Activated naive CD8-positive, alpha-beta T cell (primary cell): Measurements from ENCODE around the gene ALDH1L2.
"Not testable (repeated sequence)": the region's sequence is repeated elsewhere in the genome, so short reads cannot be mapped to it uniquely, and the experiment has no call there.

Source experiments
- H3K27ac Mint-ChIP-seq: one replicate; pipeline ENCODE4 v1.8.0; 2021; ENCODE audit warnings: mixed read lengths
- H3K27me3 Mint-ChIP-seq: one replicate; pipeline ENCODE4 v1.8.0; 2021; ENCODE audit warnings: mixed read lengths
- H3K36me3 Mint-ChIP-seq: one replicate; pipeline ENCODE4 v1.8.0; 2021; ENCODE audit warnings: mixed read lengths
- H3K4me1 Mint-ChIP-seq: one replicate; pipeline ENCODE4 v1.8.0; 2021; ENCODE audit warnings: low read depth, mixed read lengths
- H3K4me3 Mint-ChIP-seq: one replicate; pipeline ENCODE4 v1.8.0; 2021; ENCODE audit warnings: mild to moderate bottlenecking, mixed read lengths
- H3K9me3 Mint-ChIP-seq: one replicate; pipeline ENCODE4 v1.8.0; 2021; ENCODE audit warnings: low read depth, mixed read lengths

ALDH1L2 gene

GRCh38 chr12:105095338-105095737 is 11.1 kb upstream of the ALDH1L2 start:
- not testable (repeated sequence) for H3K27me3 Mint-ChIP-seq, H3K27ac Mint-ChIP-seq, H3K9me3 Mint-ChIP-seq, H3K4me1 Mint-ChIP-seq, H3K4me3 Mint-ChIP-seq
- H3K36me3 Mint-ChIP-seq, result peaks cover 17% of the 10 kb centered on the region

DNA sequence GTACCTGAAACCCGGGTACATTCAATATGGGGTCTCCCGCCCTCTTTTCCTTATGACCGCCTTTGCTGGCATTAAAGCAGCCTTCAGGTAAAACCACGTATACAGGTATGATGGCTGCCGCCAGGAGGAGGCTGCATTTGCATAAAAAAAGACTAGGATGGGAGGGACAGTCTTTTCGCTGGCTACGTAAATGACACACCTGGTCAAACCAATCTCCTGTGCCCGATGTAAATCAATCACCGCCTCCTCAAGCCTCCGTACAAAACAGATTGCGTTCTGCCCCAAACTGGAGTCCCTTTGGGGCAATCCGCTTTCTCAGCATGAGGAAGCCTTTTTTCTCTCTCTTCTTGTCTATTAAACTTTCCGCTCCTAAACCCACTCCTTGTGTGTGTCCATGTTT is 8.1 kb upstream of the ALDH1L2 start:
- Mint-ChIP-seq H3K4me1 (no peaks in the 10 kb centered on the region), H3K27me3 (peaks cover 7% of the 10 kb centered on the region), H3K36me3 (peaks cover 12% of the 10 kb centered on the region), H3K27ac (no peak overlapping the region), H3K4me3 (no peak overlapping the region), H3K9me3 (peaks cover 6% of the 10 kb centered on the region)

- peaks cover 6% of the 10 kb centered on the region for H3K9me3 Mint-ChIP-seq
- H3K36me3 Mint-ChIP-seq, result peaks cover 10% of the 10 kb centered on the region
- no peaks in the 10 kb centered on the region for H3K4me1 Mint-ChIP-seq
- H3K4me3 Mint-ChIP-seq, result no peak overlapping the region
- H3K27ac Mint-ChIP-seq, result no peak overlapping the region
- peaks cover 7% of the 10 kb centered on the region for H3K27me3 Mint-ChIP-seq
Measured at GRCh38 chr12:105091476-105092206, 7.4 kb upstream of the ALDH1L2 start.

GRCh38 chr12:105090361-105090760 is 6.1 kb upstream of the ALDH1L2 start:
- Mint-ChIP-seq H3K27ac (no peak overlapping the region), H3K4me1 (peaks cover 2% of the 10 kb centered on the region), H3K36me3 (peaks cover 3% of the 10 kb centered on the region)

GRCh38 chr12:105089817-105090216 is 5.6 kb upstream of the ALDH1L2 start:
- H3K9me3 Mint-ChIP-seq, result no peaks in the 10 kb centered on the region
- H3K4me3 Mint-ChIP-seq, result no peak overlapping the region
- no peaks in the 10 kb centered on the region for H3K36me3 Mint-ChIP-seq
- H3K4me1 Mint-ChIP-seq, result peaks cover 3% of the 10 kb centered on the region
- H3K27me3 Mint-ChIP-seq, result peaks cover 11% of the 10 kb centered on the region
- no peak overlapping the region for H3K27ac Mint-ChIP-seq

More at GRCh38 chr12:105090361-105090760, 6.1 kb upstream of the ALDH1L2 start:
- peaks cover 10% of the 10 kb centered on the region for H3K27me3 Mint-ChIP-seq
- H3K4me3 Mint-ChIP-seq, result no peak overlapping the region
- H3K9me3 Mint-ChIP-seq, result peaks cover 3% of the 10 kb centered on the region

GRCh38 chr12:105085501-105085900 is 1.2 kb upstream of the ALDH1L2 start:
- H3K4me1 Mint-ChIP-seq, result peaks cover 10% of the 10 kb centered on the region
- H3K4me3 Mint-ChIP-seq, result peak overlapping the region; percentile 64
- peaks cover 23% of the 10 kb centered on the region for H3K27me3 Mint-ChIP-seq
- H3K9me3 Mint-ChIP-seq, result no peaks in the 10 kb centered on the region
- H3K36me3 Mint-ChIP-seq, result no peaks in the 10 kb centered on the region
- H3K27ac Mint-ChIP-seq, result no peak overlapping the region

- Mint-ChIP-seq H3K9me3 (no peaks in the 10 kb centered on the region), H3K4me1 (peaks cover 10% of the 10 kb centered on the region), H3K27ac (no peak overlapping the region), H3K27me3 (peaks cover 23% of the 10 kb centered on the region), H3K4me3 (peak overlapping the region; percentile 86), H3K36me3 (no peaks in the 10 kb centered on the region)
Measured at GRCh38 chr12:105083551-105084105, 630 bp downstream of the ALDH1L2 start.

GRCh38 chr12:105083031-105083430 is 1.2 kb downstream of the ALDH1L2 start:
- peaks cover 10% of the 10 kb centered on the region for H3K4me1 Mint-ChIP-seq
- H3K4me3 Mint-ChIP-seq, result no peak overlapping the region

DNA sequence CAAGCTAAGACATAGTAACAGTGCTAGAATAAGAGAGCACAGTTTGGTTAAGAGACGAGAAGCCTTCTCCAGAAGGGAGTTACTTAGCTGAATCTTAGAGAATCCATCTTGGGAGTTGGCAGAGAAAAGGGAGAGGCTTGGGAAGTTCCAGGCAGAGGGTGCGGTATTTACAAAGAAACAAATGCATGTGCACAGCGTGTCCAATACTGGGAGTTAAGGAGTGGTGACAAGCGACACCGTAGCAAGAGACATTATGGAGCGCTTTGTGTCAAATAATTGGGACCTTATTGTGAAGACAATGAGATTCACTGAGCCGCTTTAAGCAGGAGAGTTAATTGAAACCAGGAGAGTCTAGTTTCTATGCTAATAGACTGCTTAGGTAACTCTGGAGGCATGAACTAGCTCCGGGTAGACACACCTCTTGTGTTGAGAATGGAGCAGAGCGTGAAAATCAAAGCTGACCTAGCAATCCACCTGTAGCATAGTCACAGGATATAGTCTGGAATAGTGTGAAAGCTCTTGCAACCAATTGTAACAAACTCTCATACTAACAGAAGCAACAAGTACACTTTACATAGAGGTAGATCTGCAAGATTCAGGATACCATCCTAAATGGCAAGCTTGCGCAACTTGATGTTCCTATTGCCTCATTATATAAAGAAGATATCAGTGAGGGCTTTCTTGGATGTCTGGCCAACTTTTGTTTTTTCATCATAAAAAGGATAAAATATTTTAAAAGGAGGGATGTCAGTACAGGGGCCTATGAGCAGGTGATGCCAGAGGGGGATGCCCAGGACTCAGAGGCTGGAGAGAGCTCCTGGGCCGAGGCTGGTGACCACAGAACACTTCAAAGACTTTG is 5.3 kb downstream of the ALDH1L2 start:
- Mint-ChIP-seq H3K9me3 (no peaks in the 10 kb centered on the region), H3K27me3 (peaks cover 17% of the 10 kb centered on the region), H3K36me3 (no peaks in the 10 kb centered on the region), H3K27ac (no peak overlapping the region), H3K4me1 (peaks cover 6% of the 10 kb centered on the region), H3K4me3 (no peak overlapping the region)

More at GRCh38 chr12:105083031-105083430, 1.2 kb downstream of the ALDH1L2 start:
- no peaks in the 10 kb centered on the region for H3K36me3 Mint-ChIP-seq
- peaks cover 23% of the 10 kb centered on the region for H3K27me3 Mint-ChIP-seq
- H3K27ac Mint-ChIP-seq, result no peak overlapping the region
- H3K9me3 Mint-ChIP-seq, result no peaks in the 10 kb centered on the region

DNA sequence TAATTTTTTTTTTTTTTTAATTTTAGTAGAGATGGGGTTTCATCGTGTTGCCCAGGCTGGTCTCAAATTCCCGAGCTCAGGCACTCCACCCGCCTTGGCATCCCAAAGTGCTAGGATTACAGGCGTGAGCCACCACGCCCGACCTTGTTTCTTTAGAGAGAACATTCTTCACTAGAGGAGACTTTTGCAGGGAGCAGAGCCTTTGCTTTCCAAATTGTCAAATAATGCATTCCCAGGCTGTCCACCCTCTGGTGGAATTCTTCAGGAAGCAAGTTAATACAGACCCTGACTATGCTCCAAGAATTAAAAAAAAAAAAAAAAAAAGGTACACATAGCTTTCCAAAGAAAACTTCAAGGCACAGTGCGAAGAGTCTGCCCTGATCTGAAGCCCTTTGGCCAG is 6.8 kb downstream of the ALDH1L2 start:
- no peak overlapping the region for H3K4me3 Mint-ChIP-seq
- peaks cover 2% of the 10 kb centered on the region for H3K36me3 Mint-ChIP-seq
- no peaks in the 10 kb centered on the region for H3K4me1 Mint-ChIP-seq
- peaks cover 6% of the 10 kb centered on the region for H3K27me3 Mint-ChIP-seq
- no peaks in the 10 kb centered on the region for H3K9me3 Mint-ChIP-seq
- no peak overlapping the region for H3K27ac Mint-ChIP-seq

GRCh38 chr12:105076913-105077312 is 7.3 kb downstream of the ALDH1L2 start:
- Mint-ChIP-seq H3K4me1 (no peaks in the 10 kb centered on the region), H3K36me3 (peaks cover 2% of the 10 kb centered on the region), H3K4me3 (no peak overlapping the region), H3K27ac (no peak overlapping the region), H3K9me3 (no peaks in the 10 kb centered on the region), H3K27me3 (peaks cover 3% of the 10 kb centered on the region)

- no peaks in the 10 kb centered on the region for H3K9me3 Mint-ChIP-seq
- H3K4me3 Mint-ChIP-seq, result no peak overlapping the region
- no peaks in the 10 kb centered on the region for H3K27me3 Mint-ChIP-seq
- no peaks in the 10 kb centered on the region for H3K4me1 Mint-ChIP-seq
- H3K36me3 Mint-ChIP-seq, result peaks cover 2% of the 10 kb centered on the region
- H3K27ac Mint-ChIP-seq, result no peak overlapping the region
Measured at GRCh38 chr12:105076098-105076497, 8.2 kb downstream of the ALDH1L2 start.

GRCh38 chr12:105072888-105073488 is 11.3 kb downstream of the ALDH1L2 start:
- H3K9me3 Mint-ChIP-seq, result no peaks in the 10 kb centered on the region
- H3K36me3 Mint-ChIP-seq, result peaks cover 2% of the 10 kb centered on the region

GRCh38 chr12:105071981-105072380 is 12.3 kb downstream of the ALDH1L2 start:
- Mint-ChIP-seq H3K4me1 (no peaks in the 10 kb centered on the region), H3K27me3 (no peaks in the 10 kb centered on the region), H3K36me3 (peaks cover 2% of the 10 kb centered on the region), H3K27ac (no peak overlapping the region), H3K4me3 (no peak overlapping the region), H3K9me3 (no peaks in the 10 kb centered on the region)

More at GRCh38 chr12:105072888-105073488, 11.3 kb downstream of the ALDH1L2 start:
- Mint-ChIP-seq H3K4me1 (no peaks in the 10 kb centered on the region), H3K27me3 (no peaks in the 10 kb centered on the region), H3K4me3 (no peak overlapping the region), H3K27ac (no peak overlapping the region)
